GM19397 (cell line): ENCODE results near the gene OSCP1.

Source experiments
- ATAC-seq: cut with Tn5 transposase; IDR thresholded peaks from one replicate; pipeline ENCODE4 v1.9.1; 2021; ENCODE audit warnings: mild to moderate bottlenecking, moderate library complexity; ENCODE audit not compliant: unreplicated experiment

OSCP1 gene

GRCh38 chr1:36447450-36447849, 2.8 kb downstream of the OSCP1 start:
- no peak for ATAC-seq

GRCh38 chr1:36446746-36447145, 3.5 kb downstream of the OSCP1 start:
- ATAC-seq, result no peak

- no peak for ATAC-seq
These were observed 4.0 kb downstream of the OSCP1 start for GRCh38 chr1:36446271-36446670.

GRCh38 chr1:36443297-36443696, 7.0 kb downstream of the OSCP1 start:
- ATAC-seq, result no peak

- no peak for ATAC-seq
These were observed 7.9 kb downstream of the OSCP1 start for GRCh38 chr1:36442337-36442736.

GRCh38 chr1:36440646-36441045, 9.6 kb downstream of the OSCP1 start:
- no peak for ATAC-seq

- no peak for ATAC-seq
These were observed 10.2 kb downstream of the OSCP1 start for GRCh38 chr1:36440044-36440443.

GRCh38 chr1:36438715-36439114, 11.5 kb downstream of the OSCP1 start:
- no peak for ATAC-seq

GRCh38 chr1:36436821-36437220, 13.4 kb downstream of the OSCP1 start:
- ATAC-seq, result no peak

GRCh38 chr1:36433102-36433501, 17.1 kb downstream of the OSCP1 start:
- ATAC-seq, result no peak

GRCh38 chr1:36432616-36433015, 17.6 kb downstream of the OSCP1 start:
- ATAC-seq, result no peak

- ATAC-seq, result no peak
These were observed 24.5 kb downstream of the OSCP1 start for GRCh38 chr1:36425791-36426190.

GRCh38 chr1:36421649-36422048, 28.6 kb downstream of the OSCP1 start:
- ATAC-seq, result no peak

GRCh38 chr1:36420836-36421317, 29.4 kb downstream of the OSCP1 start:
- peak; percentile 76 for ATAC-seq

- ATAC-seq, result no peak
These were observed 29.8 kb downstream of the OSCP1 start for GRCh38 chr1:36420409-36420808.

GRCh38 chr1:36419569-36419968, 30.7 kb downstream of the OSCP1 start:
- ATAC-seq, result no peak

- ATAC-seq, result no peak
These were observed 31.1 kb downstream of the OSCP1 start for GRCh38 chr1:36419140-36419539.

GRCh38 chr1:36417931-36418330, 32.3 kb downstream of the OSCP1 start:
- no peak for ATAC-seq

- no peak for ATAC-seq
These were observed 34.5 kb downstream of the OSCP1 start for GRCh38 chr1:36415661-36416326.

GRCh38 chr1:36414384-36414783, 35.9 kb downstream of the OSCP1 start:
- ATAC-seq, result no peak

GRCh38 chr1:36411674-36412648, 38.3 kb downstream of the OSCP1 start:
- ATAC-seq, result no peak

GRCh38 chr1:36408479-36408878, 41.8 kb downstream of the OSCP1 start:
- ATAC-seq, result no peak
